Natural killer cell treated with Interleukin-12 subunit alpha and Interleukin-12 subunit beta and Interleukin-15 and Interleukin-18, amount 100 ng/mL, for 72 hours (primary cell): ENCODE results near the gene LRP1B. TPM values are rescaled to one million over a fixed set of nuclear protein-coding genes. Genes with fewer than 3 reads are reported as not detected.

Experiments used
- ATAC-seq, 2 donors: fragments of 150-1000 bp; cut with Tn5 transposase in 1 of 2; sonication (Bioruptor Pico), chemical (Tn5 transposase) in 1 of 2; 2 replicates each; pipeline ENCODE4 v1.10.0; 2021
- DNase-seq: peaks from one replicate; pipeline ENCODE4 v3.0.0; 2022; ENCODE audit warnings: low spot score
- H3K27ac Mint-ChIP-seq, 2 donors: 1 replicate in 1 of 2; 2 replicates in 1 of 2; pipeline ENCODE4 v1.8.0; 2022; ENCODE audit warnings: mixed read lengths in 2 of 2, mild to moderate bottlenecking in 1 of 2, moderate library complexity in 1 of 2
- H3K27me3 Mint-ChIP-seq, 2 donors: 1 replicate in 1 of 2; 2 replicates in 1 of 2; pipeline ENCODE4 v1.8.0; 2022; ENCODE audit warnings: mixed read lengths in 2 of 2
- H3K36me3 Mint-ChIP-seq: one replicate; pipeline ENCODE4 v1.8.0; 2022; ENCODE audit warnings: mixed read lengths
- H3K4me1 Mint-ChIP-seq, 2 donors: 1 replicate in 1 of 2; 2 replicates in 1 of 2; pipeline ENCODE4 v1.8.0; 2022; ENCODE audit warnings: low read depth in 2 of 2, mixed read lengths in 2 of 2, mild to moderate bottlenecking in 1 of 2
- H3K4me3 Mint-ChIP-seq: one replicate; pipeline ENCODE4 v1.8.0; 2022; ENCODE audit warnings: mixed read lengths
- H3K9me3 Mint-ChIP-seq: 2 replicates; pipeline ENCODE4 v1.8.0; 2022; ENCODE audit warnings: mixed read lengths
- total RNA-seq, 2 donors: library from RNA; stranded (reverse); gene quantifications; one replicate each; pipeline ENCODE4 v1.2.3, GENCODE V29; 2022

The LRP1B gene
- total RNA-seq, 2 donors from 2014 or later: not detected

DNA sequence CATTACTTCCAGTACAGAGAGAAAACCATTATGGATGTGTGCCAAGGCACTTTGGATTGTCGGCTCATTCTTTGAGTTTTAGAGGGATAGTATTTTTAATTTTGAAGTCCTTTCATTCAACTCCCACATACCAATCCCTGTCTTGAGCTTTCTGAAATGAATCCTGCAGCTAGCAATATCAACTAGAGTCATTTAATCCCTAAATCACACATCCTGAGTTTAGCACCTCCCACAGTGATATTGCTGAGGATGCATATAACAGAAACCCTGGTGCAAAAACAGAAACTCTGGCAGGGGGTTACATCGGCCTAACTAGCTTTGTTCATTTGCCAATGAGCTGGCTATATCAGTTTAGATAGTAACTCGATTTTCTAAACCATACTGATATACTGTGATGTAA is 427.3 kb downstream of the LRP1B start:
- H3K36me3 Mint-ChIP-seq: peaks cover 4% of the 10 kb centered on the region
- no peak for ATAC-seq
- no peak overlapping the region for H3K4me3 Mint-ChIP-seq
- H3K27me3 Mint-ChIP-seq: no peaks in the 10 kb centered on the region
- H3K27ac Mint-ChIP-seq: no peak overlapping the region
- DNase-seq: no peak
- no peaks in the 10 kb centered on the region for H3K4me1 Mint-ChIP-seq
- peaks cover 21% of the 10 kb centered on the region for H3K9me3 Mint-ChIP-seq

- Mint-ChIP-seq H3K9me3 (peaks cover 21% of the 10 kb centered on the region), H3K4me1 (no peaks in the 10 kb centered on the region), H3K4me3 (no peak overlapping the region), H3K36me3 (peaks cover 4% of the 10 kb centered on the region), H3K27me3 (no peaks in the 10 kb centered on the region), H3K27ac (no peak overlapping the region)
- no peak for DNase-seq
- no peak for ATAC-seq
Measured at GRCh38 chr2:141701618-141702017, 429.2 kb downstream of the LRP1B start.

- Mint-ChIP-seq H3K36me3 (peaks cover 2% of the 10 kb centered on the region), H3K27ac (no peak overlapping the region), H3K4me1 (no peaks in the 10 kb centered on the region), H3K27me3 (no peaks in the 10 kb centered on the region), H3K9me3 (peaks cover 14% of the 10 kb centered on the region), H3K4me3 (no peak overlapping the region)
- ATAC-seq: no peak
- no peak for DNase-seq
Measured at GRCh38 chr2:141699573-141699972, 431.2 kb downstream of the LRP1B start.

DNA sequence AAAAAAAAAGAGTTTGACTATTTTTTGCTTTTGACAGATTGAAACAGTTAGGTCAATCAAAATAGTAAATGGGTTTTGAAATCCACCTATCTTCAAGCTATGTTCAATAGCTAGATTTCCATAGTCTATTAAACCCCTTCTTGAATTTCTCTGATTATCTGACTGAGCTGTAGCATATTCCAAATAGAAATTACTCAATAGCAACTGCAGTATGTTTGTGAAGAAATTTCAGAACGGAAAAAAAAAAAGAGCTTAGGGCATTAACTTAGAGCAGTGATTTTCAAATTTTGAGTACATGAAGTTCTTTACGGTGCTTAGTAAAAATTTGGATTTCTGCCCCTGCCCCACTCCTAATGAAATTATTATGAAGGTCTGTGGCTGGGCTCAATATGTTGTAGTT is 432.3 kb downstream of the LRP1B start:
- Mint-ChIP-seq H3K4me3 (no peak overlapping the region), H3K27me3 (no peaks in the 10 kb centered on the region)
- DNase-seq: no peak

GRCh38 chr2:141697035-141697434 is 433.8 kb downstream of the LRP1B start:
- no peaks in the 10 kb centered on the region for H3K27me3 Mint-ChIP-seq

More for the DNA sequence above, 432.3 kb downstream of the LRP1B start:
- Mint-ChIP-seq H3K36me3 (no peaks in the 10 kb centered on the region), H3K27ac (no peak overlapping the region), H3K9me3 (peaks cover 11% of the 10 kb centered on the region), H3K4me1 (no peaks in the 10 kb centered on the region)
- ATAC-seq: no peak

GRCh38 chr2:141694180-141694579 is 436.6 kb downstream of the LRP1B start:
- Mint-ChIP-seq H3K27ac (no peak overlapping the region), H3K27me3 (no peaks in the 10 kb centered on the region), H3K4me3 (no peak overlapping the region), H3K4me1 (no peaks in the 10 kb centered on the region), H3K36me3 (no peaks in the 10 kb centered on the region), H3K9me3 (peaks cover 8% of the 10 kb centered on the region)
- ATAC-seq (no peak), DNase-seq (no peak)

More at GRCh38 chr2:141697035-141697434, 433.8 kb downstream of the LRP1B start:
- H3K36me3 Mint-ChIP-seq: no peaks in the 10 kb centered on the region
- H3K4me1 Mint-ChIP-seq: no peaks in the 10 kb centered on the region
- H3K27ac Mint-ChIP-seq: no peak overlapping the region
- H3K9me3 Mint-ChIP-seq: peaks cover 13% of the 10 kb centered on the region
- ATAC-seq (no peak), DNase-seq (no peak)
- no peak overlapping the region for H3K4me3 Mint-ChIP-seq

DNA sequence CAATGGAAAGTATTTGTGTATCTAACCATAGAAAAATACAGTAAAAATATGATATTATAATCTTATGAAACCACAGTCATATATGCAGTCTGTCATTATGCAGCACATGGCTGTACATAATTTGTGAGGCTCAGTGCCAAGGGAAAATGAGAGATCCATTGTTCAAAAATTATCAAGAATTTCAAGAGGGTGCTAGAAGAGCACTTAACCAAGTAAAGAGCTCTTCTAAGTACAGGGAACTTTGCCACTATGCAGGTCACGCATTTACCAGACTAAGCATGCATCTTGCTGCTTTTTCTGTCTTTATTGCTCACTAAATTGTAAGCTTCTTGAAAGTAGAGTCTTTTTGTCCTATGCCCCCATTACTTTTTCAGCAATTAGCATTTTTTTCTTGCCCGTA is 438.0 kb downstream of the LRP1B start:
- H3K36me3 Mint-ChIP-seq: no peaks in the 10 kb centered on the region
- ATAC-seq: no peak

GRCh38 chr2:141676139-141676538 is 454.7 kb downstream of the LRP1B start:
- ATAC-seq (no peak), DNase-seq (no peak)
- H3K4me1 Mint-ChIP-seq: no peaks in the 10 kb centered on the region
- peaks cover 20% of the 10 kb centered on the region for H3K9me3 Mint-ChIP-seq
- no peak overlapping the region for H3K4me3 Mint-ChIP-seq
- no peak overlapping the region for H3K27ac Mint-ChIP-seq
- no peaks in the 10 kb centered on the region for H3K27me3 Mint-ChIP-seq
- H3K36me3 Mint-ChIP-seq: peaks cover 2% of the 10 kb centered on the region

More for the DNA sequence above, 438.0 kb downstream of the LRP1B start:
- Mint-ChIP-seq H3K4me1 (no peaks in the 10 kb centered on the region), H3K27ac (no peak overlapping the region), H3K27me3 (no peaks in the 10 kb centered on the region), H3K9me3 (peaks cover 14% of the 10 kb centered on the region), H3K4me3 (no peak overlapping the region)
- no peak for DNase-seq

DNA sequence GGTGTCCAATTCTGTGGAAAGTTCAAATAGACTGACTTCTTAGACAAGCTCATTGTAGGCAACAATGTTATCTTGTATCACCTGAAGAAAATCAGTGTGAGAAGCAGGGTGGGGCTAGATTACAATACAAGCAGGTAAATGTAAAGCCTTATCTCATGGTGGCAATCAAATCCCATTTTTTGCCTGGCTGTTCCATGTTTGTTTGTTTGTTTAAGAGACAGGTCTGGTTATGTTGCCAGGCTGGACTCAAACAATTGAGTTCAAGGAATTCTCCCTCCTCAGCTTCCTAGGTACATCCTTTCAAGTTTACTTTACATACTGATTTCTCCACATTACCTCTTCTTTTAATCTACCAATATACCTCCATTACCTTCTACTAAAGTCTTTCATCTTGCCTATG is 464.6 kb downstream of the LRP1B start:
- no peaks in the 10 kb centered on the region for H3K27me3 Mint-ChIP-seq
- peaks cover 20% of the 10 kb centered on the region for H3K36me3 Mint-ChIP-seq
- ATAC-seq (no peak), DNase-seq (no peak)
- peaks cover 28% of the 10 kb centered on the region for H3K9me3 Mint-ChIP-seq
- H3K4me1 Mint-ChIP-seq: no peaks in the 10 kb centered on the region
- H3K27ac Mint-ChIP-seq: no peak overlapping the region
- H3K4me3 Mint-ChIP-seq: no peak overlapping the region

DNA sequence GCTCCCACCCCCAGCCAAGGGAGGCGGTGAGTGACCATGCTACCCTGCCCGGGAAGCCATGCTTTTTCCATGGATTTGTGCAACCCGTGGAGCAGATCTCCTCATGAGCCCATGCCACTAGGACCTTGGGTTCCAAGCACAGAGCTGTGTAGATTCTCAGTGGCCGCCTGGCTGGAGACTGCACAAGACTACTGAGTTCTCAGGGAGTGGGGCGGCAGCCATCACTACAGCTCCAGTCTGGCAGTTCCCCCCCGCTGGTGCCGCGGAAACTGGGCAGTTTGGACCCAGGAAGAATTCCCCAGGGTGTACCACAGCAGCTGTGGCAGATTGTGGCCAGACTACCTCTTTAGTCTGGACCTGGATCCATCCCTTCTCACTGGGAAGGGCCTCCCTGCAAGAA is 470.6 kb downstream of the LRP1B start:
- ATAC-seq: no peak
- peaks cover 23% of the 10 kb centered on the region for H3K36me3 Mint-ChIP-seq
- no peak for DNase-seq

DNA sequence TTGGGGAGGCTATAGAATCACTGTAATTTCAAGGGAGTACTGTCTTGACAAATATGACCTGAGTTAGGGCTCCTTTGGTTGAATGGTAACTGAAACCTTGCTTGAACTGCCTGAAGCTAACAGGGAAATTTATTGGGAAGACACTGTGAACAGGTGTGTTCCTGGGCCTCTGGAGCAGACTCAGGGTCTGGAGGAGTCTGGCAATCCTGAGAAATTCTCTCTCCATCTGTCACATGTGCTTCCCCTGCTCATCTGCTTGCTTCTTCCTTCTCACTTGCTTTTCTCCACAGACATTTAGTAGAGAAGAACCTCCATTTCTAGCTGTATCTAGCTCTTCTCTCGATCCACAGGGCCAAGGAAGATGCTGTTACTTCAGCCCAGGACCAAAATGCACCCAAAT is 476.5 kb downstream of the LRP1B start:
- H3K27me3 Mint-ChIP-seq: no peaks in the 10 kb centered on the region
- no peak overlapping the region for H3K27ac Mint-ChIP-seq
- DNase-seq: no peak
- H3K4me3 Mint-ChIP-seq: no peak overlapping the region
- no peak for ATAC-seq
- peaks cover under 1% of the 10 kb centered on the region for H3K36me3 Mint-ChIP-seq
- H3K9me3 Mint-ChIP-seq: peaks cover 8% of the 10 kb centered on the region
- H3K4me1 Mint-ChIP-seq: no peaks in the 10 kb centered on the region

More for the DNA sequence above, 470.6 kb downstream of the LRP1B start:
- no peaks in the 10 kb centered on the region for H3K4me1 Mint-ChIP-seq
- H3K9me3 Mint-ChIP-seq: peaks cover 36% of the 10 kb centered on the region
- H3K27ac Mint-ChIP-seq: no peak overlapping the region
- H3K4me3 Mint-ChIP-seq: no peak overlapping the region
- no peaks in the 10 kb centered on the region for H3K27me3 Mint-ChIP-seq

DNA sequence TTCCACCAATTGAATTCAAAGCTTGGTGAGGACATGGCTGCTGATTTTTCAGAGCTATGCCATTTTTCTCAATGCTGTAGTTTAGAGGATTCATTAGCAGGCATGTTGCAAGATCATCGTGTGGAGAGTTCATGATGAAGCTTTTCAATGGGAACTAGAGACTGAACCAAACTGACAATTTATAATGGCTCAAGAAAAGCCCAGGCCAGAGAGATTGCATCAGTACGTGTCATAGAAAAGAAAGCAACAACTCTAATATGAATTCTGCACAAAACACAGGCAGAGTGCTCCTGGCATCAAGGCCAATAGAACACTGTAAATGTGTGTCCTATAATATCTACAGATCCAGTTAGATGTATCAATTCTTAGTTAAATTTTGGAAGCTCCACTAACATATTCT is 477.6 kb downstream of the LRP1B start:
- no peak for ATAC-seq
- Mint-ChIP-seq H3K4me3 (no peak overlapping the region), H3K36me3 (no peaks in the 10 kb centered on the region), H3K4me1 (no peaks in the 10 kb centered on the region), H3K9me3 (peaks cover 11% of the 10 kb centered on the region), H3K27me3 (no peaks in the 10 kb centered on the region), H3K27ac (no peak overlapping the region)
- no peak for DNase-seq

DNA sequence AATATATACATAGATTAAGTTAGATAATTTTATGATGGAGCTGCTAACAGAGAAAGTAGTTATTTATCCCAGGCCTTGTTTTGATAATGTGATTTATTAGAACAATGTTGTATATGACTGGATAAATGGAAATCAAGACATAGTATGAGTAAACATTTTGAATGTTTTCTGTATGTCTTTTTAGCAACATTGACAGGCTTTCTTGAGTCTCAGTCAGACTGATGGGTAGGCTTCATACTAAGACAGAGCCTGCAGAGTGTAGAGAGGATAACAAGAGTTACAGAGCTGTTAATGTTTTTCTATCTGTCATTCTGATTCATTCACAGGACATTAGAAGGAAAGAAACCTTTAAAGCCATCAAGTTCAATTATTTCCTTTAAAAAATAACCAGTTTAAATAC is 478.5 kb downstream of the LRP1B start:
- Mint-ChIP-seq H3K27ac (no peak overlapping the region), H3K9me3 (peaks cover 12% of the 10 kb centered on the region), H3K27me3 (no peaks in the 10 kb centered on the region), H3K36me3 (no peaks in the 10 kb centered on the region), H3K4me3 (no peak overlapping the region), H3K4me1 (no peaks in the 10 kb centered on the region)
- DNase-seq (no peak), ATAC-seq (no peak)

DNA sequence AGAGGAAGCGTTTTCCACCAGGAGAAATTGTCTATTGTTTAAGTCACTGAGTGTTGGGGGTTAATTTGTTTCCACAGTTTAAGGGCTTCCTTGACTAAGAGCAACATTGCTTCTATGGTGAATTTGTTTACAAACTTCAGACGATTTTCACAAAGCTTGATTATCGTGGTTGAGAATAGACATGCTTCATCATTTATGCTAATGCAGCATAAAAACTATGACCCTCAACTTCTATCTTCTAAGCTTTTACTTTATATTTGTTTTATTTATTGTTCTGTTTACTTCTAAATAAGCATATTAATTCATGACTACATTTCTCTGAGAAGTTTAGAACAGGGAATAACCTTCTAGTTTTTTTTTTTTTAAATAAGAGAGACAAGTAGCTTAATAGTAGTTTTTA is 483.5 kb downstream of the LRP1B start:
- H3K4me1 Mint-ChIP-seq: no peaks in the 10 kb centered on the region
- H3K4me3 Mint-ChIP-seq: no peak overlapping the region
- H3K9me3 Mint-ChIP-seq: peaks cover 12% of the 10 kb centered on the region
- no peak overlapping the region for H3K27ac Mint-ChIP-seq
- H3K36me3 Mint-ChIP-seq: peaks cover 7% of the 10 kb centered on the region
- no peaks in the 10 kb centered on the region for H3K27me3 Mint-ChIP-seq
- DNase-seq (no peak), ATAC-seq (no peak)

DNA sequence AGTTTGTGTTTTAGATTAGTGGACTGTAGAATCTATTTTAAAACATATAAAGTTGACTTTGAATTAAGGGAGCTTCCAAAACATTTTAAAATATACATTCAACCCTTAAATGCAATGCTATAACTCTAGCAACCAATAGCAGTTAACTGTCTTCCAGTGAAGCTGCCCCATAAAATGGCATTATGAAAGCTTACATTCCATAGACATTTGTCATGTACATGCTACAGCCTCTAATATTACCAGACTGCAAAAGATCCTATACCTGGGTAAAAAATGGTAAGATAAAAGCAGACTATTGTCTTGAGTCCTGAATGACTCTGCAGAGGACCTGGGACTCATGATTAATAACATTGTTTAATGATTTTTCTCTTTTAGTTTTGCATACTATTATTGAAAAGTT is 489.4 kb downstream of the LRP1B start:
- H3K27me3 Mint-ChIP-seq: no peaks in the 10 kb centered on the region
- H3K9me3 Mint-ChIP-seq: peaks cover 8% of the 10 kb centered on the region
- H3K4me1 Mint-ChIP-seq: no peaks in the 10 kb centered on the region
- no peak overlapping the region for H3K4me3 Mint-ChIP-seq
- no peak overlapping the region for H3K27ac Mint-ChIP-seq
- ATAC-seq (no peak), DNase-seq (no peak)
- peaks cover 7% of the 10 kb centered on the region for H3K36me3 Mint-ChIP-seq
